ENCODE measurements around the gene SLC22A14.

DNA sequence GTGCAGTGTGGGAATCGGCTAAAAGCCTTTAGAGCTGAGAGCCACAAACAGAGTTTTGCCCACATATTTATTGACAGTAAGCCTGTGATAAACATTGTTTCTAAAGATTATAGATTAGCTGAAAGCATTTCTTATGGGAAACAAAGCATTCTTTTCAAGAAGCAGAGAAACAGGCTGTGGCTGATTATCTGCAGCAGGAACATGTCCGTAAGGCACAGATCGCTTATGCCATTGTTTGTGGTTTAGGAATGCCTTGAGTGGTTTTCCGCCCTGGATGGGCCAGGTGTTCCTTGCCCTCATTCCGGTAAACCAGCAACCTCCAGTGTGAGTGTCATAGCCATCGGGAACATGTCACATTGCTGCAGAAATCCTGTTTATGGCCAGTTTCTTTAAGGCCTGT, 76.9 kb downstream of the SLC22A14 start:
- no peak for TF ChIP-seq POLR2A (IDR thresholded peaks at IDR 0.05)
- no peak for TF ChIP-seq POLR2AphosphoS5 (IDR thresholded peaks at IDR 0.05)
- TF ChIP-seq, protein P1, sequence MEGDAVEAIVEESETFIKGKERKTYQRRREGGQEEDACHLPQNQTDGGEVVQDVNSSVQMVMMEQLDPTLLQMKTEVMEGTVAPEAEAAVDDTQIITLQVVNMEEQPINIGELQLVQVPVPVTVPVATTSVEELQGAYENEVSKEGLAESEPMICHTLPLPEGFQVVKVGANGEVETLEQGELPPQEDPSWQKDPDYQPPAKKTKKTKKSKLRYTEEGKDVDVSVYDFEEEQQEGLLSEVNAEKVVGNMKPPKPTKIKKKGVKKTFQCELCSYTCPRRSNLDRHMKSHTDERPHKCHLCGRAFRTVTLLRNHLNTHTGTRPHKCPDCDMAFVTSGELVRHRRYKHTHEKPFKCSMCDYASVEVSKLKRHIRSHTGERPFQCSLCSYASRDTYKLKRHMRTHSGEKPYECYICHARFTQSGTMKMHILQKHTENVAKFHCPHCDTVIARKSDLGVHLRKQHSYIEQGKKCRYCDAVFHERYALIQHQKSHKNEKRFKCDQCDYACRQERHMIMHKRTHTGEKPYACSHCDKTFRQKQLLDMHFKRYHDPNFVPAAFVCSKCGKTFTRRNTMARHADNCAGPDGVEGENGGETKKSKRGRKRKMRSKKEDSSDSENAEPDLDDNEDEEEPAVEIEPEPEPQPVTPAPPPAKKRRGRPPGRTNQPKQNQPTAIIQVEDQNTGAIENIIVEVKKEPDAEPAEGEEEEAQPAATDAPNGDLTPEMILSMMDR (IDR thresholded peaks at IDR 0.05): no peak
